Fibroblast of gingiva (primary cell): ENCODE results near the gene LINGO4.

Source experiments
- DNase-seq: peaks from one replicate; pipeline ENCODE4 v3.0.0-alpha.2; 2011; ENCODE audit warnings: low read depth

Gene LINGO4

GRCh38 chr1:151833172-151833900 is 28.1 kb upstream of the LINGO4 start:
- DNase-seq = no peak

- peak; percentile 81 for DNase-seq
These were observed 27.2 kb upstream of the LINGO4 start for GRCh38 chr1:151832318-151832980.

- DNase-seq = no peak
These were observed 26.4 kb upstream of the LINGO4 start, which contains the start of gene RORC for GRCh38 chr1:151831605-151832004. RORC (minus strand) TSS chr1:151831802; CDS start chr1:151831764, 38 bp downstream.

GRCh38 chr1:151831256-151831591 is 26.0 kb upstream of the LINGO4 start:
- DNase-seq = no peak

GRCh38 chr1:151830055-151830454 is 24.8 kb upstream of the LINGO4 start:
- no peak for DNase-seq

GRCh38 chr1:151829352-151830046 is 24.3 kb upstream of the LINGO4 start:
- DNase-seq = no peak

- no peak for DNase-seq
These were observed 23.7 kb upstream of the LINGO4 start for GRCh38 chr1:151828921-151829320.

GRCh38 chr1:151827853-151828252 is 22.6 kb upstream of the LINGO4 start:
- DNase-seq = no peak

GRCh38 chr1:151825751-151826660 is 20.8 kb upstream of the LINGO4 start:
- no peak for DNase-seq

- no peak for DNase-seq
These were observed 20.0 kb upstream of the LINGO4 start for GRCh38 chr1:151825204-151825603.

GRCh38 chr1:151823175-151823574 is 18.0 kb upstream of the LINGO4 start:
- DNase-seq = no peak

GRCh38 chr1:151822404-151822803 is 17.2 kb upstream of the LINGO4 start:
- DNase-seq = no peak

GRCh38 chr1:151820940-151821339 is 15.7 kb upstream of the LINGO4 start:
- no peak for DNase-seq

GRCh38 chr1:151819976-151820623 is 14.9 kb upstream of the LINGO4 start:
- no peak for DNase-seq

GRCh38 chr1:151819227-151819835 is 14.1 kb upstream of the LINGO4 start:
- DNase-seq = no peak

- no peak for DNase-seq
These were observed 12.1 kb upstream of the LINGO4 start for GRCh38 chr1:151817353-151817730.

GRCh38 chr1:151816548-151817352 is 11.5 kb upstream of the LINGO4 start:
- DNase-seq = no peak

GRCh38 chr1:151815716-151816327 is 10.6 kb upstream of the LINGO4 start:
- no peak for DNase-seq

- no peak for DNase-seq
These were observed 9.8 kb upstream of the LINGO4 start for GRCh38 chr1:151814971-151815545.
